K562 (cell line): ENCODE results near the gene UBL7. TPM values are rescaled to one million over a fixed set of nuclear protein-coding genes. Genes with fewer than 3 reads are reported as not detected.

Source experiments
- ATAC-seq: fragments of 200-7000 bp; cut with Tn5 transposase; 3 replicates; pipeline ENCODE4 v1.9.1; 2020; ENCODE audit warnings: moderate library complexity
- BruUV-seq: library from RNA; stranded (reverse); fragments of 400-500 nt; replicated peaks from 2 replicates; lab custom pipeline; 2021; lab: Mats Ljungman, UMichigan
- CTCF ChIA-PET: fragments of 300-600 bp; formaldehyde crosslinking; extraction: SDS; loops from one replicate; lab custom pipeline; 2021; ENCODE audit warnings: low intra/inter-chr PET ratio; lab: Yijun Ruan, JAX
- POLR2A ChIA-PET: fragments of 300-600, 350-650 bp; sonication (Branson Sonifier 250); formaldehyde crosslinking; extraction: SDS; loops from one replicate; lab custom pipeline; 2021; ENCODE audit warnings: antibody characterized with exemption, inconsistent platforms; lab: Yijun Ruan, JAX
- DNase-seq, 4 experiments: peaks; one replicate each; pipeline versions ENCODE4 v3.0.0 to v3.0.0-alpha.2; 2011 to 2018; ENCODE audit warnings: low spot score in 3 of 4, mixed read lengths in 3 of 4; ENCODE audit errors: extremely low read depth in 1 of 4
- FAIRE-seq: peaks from 2 replicates; lab custom pipeline; 2011; peaks lifted over from hg19 to GRCh38; lab: Jason Lieb, UNC
- H2AFZ ChIP-seq: 2 replicates; pipeline ENCODE4 v1.6.0; 2011; ENCODE audit warnings: low read depth, low read length, control low read depth, inconsistent platforms
- H3K27ac ChIP-seq: fragments of 200-600 bp; 3 replicates; pipeline ENCODE4 v1.8.0; 2011; ENCODE audit warnings: low read depth, mild to moderate bottlenecking, control low read depth, inconsistent platforms, low read length, moderate library complexity, mixed read lengths; ENCODE audit errors: extremely low read depth
- H3K27me3 ChIP-seq, 2 experiments: fragments of 300-600 bp in 1 of 2; 2 replicates in 1 of 2; 3 replicates in 1 of 2; pipeline versions ENCODE4 v1.6.0 to v1.8.0; 2011; ENCODE audit warnings: inconsistent platforms in 2 of 2, low read length in 2 of 2, mild to moderate bottlenecking in 1 of 2, mixed read lengths in 1 of 2, moderate library complexity in 1 of 2; ENCODE audit not compliant: control insufficient read depth in 2 of 2, insufficient read depth in 2 of 2
- H3K36me3 ChIP-seq: fragments of 300-600 bp; 3 replicates; pipeline ENCODE4 v1.8.0; 2011; ENCODE audit warnings: mild to moderate bottlenecking, low read length, inconsistent platforms; ENCODE audit not compliant: control insufficient read depth, insufficient read depth
- H3K4me1 ChIP-seq, 2 experiments: fragments of 200-600 bp in 1 of 2; replicated peaks in 1 of 2; 2 replicates in 1 of 2; 3 replicates in 1 of 2; pipeline versions ENCODE4 v1.5.1 to v1.8.0; 2011; ENCODE audit warnings: inconsistent platforms in 2 of 2, low read length in 2 of 2, mild to moderate bottlenecking in 1 of 2, mixed read lengths in 1 of 2, moderate library complexity in 1 of 2; ENCODE audit not compliant: control insufficient read depth in 2 of 2, insufficient read depth in 2 of 2
- H3K4me2 ChIP-seq: 2 replicates; pipeline ENCODE4 v1.6.1; 2011; ENCODE audit warnings: low read length, control low read depth, inconsistent platforms, mixed read lengths; ENCODE audit not compliant: insufficient read depth
- H3K4me3 ChIP-seq: fragments of 200-600 bp; sonication (generic), shearing (Covaris generic); 2 replicates; pipeline ENCODE4 v1.5.1; 2016; ENCODE audit warnings: control low read depth, inconsistent platforms
- H3K79me2 ChIP-seq: fragments of 200-600 bp; 3 replicates; pipeline ENCODE4 v1.8.0; 2011; ENCODE audit warnings: low read length, inconsistent platforms; ENCODE audit not compliant: control insufficient read depth, insufficient read depth
- H3K9ac ChIP-seq, 2 experiments: 2 replicates each; pipeline versions ENCODE4 v1.6.0 to v1.6.1; 2011; ENCODE audit warnings: low read depth in 2 of 2, low read length in 2 of 2, control low read depth in 1 of 2, inconsistent platforms in 1 of 2, mild to moderate bottlenecking in 1 of 2, mixed read lengths in 1 of 2; ENCODE audit not compliant: insufficient read depth in 1 of 2
- H3K9me1 ChIP-seq: one replicate; pipeline ENCODE4 v1.6.0; 2011; ENCODE audit warnings: inconsistent platforms, mild to moderate bottlenecking, low read length, moderate library complexity; ENCODE audit not compliant: control insufficient read depth, insufficient read depth
- H3K9me3 ChIP-seq: replicated peaks from 2 replicates; pipeline ENCODE4 v1.5.1; 2011; ENCODE audit warnings: low read depth, low read length, inconsistent platforms; ENCODE audit not compliant: control insufficient read depth, insufficient read depth
- H4K20me1 ChIP-seq: replicated peaks from 2 replicates; pipeline ENCODE4 v1.6.1; 2011; ENCODE audit warnings: low read length, inconsistent platforms, mixed read lengths; ENCODE audit not compliant: control insufficient read depth, insufficient read depth
- DMBX1 ChIP-seq: fragments of 250-450 bp; sonication (Bioruptor Pico); IDR thresholded peaks from 2 replicates; pipeline ENCODE4 v1.8.0; 2022; ENCODE audit warnings: inconsistent platforms, mild to moderate bottlenecking, moderate library complexity, borderline replicate concordance
- IFI16 ChIP-seq: fragments of 250-450 bp; sonication (Bioruptor Pico); IDR thresholded peaks from 2 replicates; pipeline ENCODE4 v2.1.2; 2022; ENCODE audit warnings: mild to moderate bottlenecking, inconsistent platforms
- ZFP36 ChIP-seq: fragments of 150-350 bp; IDR thresholded peaks from 2 replicates; pipeline ENCODE4 v1.6.1; 2018; ENCODE audit warnings: low read length, low read depth; ENCODE audit not compliant: partially characterized antibody
- ZNF174 ChIP-seq: fragments of 250-450 bp; sonication (Bioruptor Pico); IDR thresholded peaks from 2 replicates; pipeline ENCODE4 v1.4.0; 2020; ENCODE audit warnings: mild to moderate bottlenecking
- ZNF280A ChIP-seq: fragments of 450-650 bp; IDR thresholded peaks from 2 replicates; pipeline ENCODE4 v1.6.1; 2018; ENCODE audit warnings: mild to moderate bottlenecking, low read depth; ENCODE audit not compliant: partially characterized antibody
- WGBS: fragments of 100-300 bp; shearing (Covaris generic); methylation state at CpG from one replicate; pipeline ENCODE4 v1.1.6; 2016; ENCODE audit warnings: low coverage, mixed read lengths; ENCODE audit not compliant: insufficient coverage; ENCODE audit errors: missing lambda C conversion rate; 5-methylcytosine and 5-hydroxymethylcytosine counted together
- in situ Hi-C: fragments of 300-500 bp; cut with MboI; formaldehyde crosslinking; loops from 4 replicates; pipeline ENCODE4 v1.15.0; 2018; ENCODE audit warnings: inconsistent platforms, mixed read lengths
- intact Hi-C: fragments of 100-400 bp; cut with micrococcal nuclease; formaldehyde crosslinking; loops from 2 replicates; pipeline ENCODE4 v1.14.2; 2022
- polyA plus RNA-seq, 8 experiments: library from polyadenylated mRNA; depleted of rRNA in 4 of 8; stranded (reverse) in 5 of 8; unstranded in 3 of 8; fragments of >200 nt; fragmentation: Nextera tagmentation in 2 of 8; fragmentation: Illumina TruSeq in 1 of 8; extraction: Ambion mirVana in 2 of 8; extraction: Trizol in 1 of 8; gene quantifications; 2 replicates each; pipeline versions ENCODE4 v1.2.1 to v1.2.3, GENCODE V29; 2011 to 2014; ENCODE audit warnings: inconsistent platforms in 1 of 8, missing spikeins in 1 of 8
- total RNA-seq, 7 experiments: library from RNA; depleted of rRNA in 6 of 7; stranded (reverse); fragments of >200 nt in 6 of 7; fragmentation: Illumina TruSeq in 2 of 7; extraction: Trizol in 2 of 7; gene quantifications; 2 replicates each; pipeline versions ENCODE4 v1.2.1 to v1.2.3, GENCODE V29; 2011 to 2021; ENCODE audit warnings: low replicate concordance in 1 of 7
- TF ChIP-seq, protein P1 (sequence below): fragments of 450-650 bp; IDR thresholded peaks from 2 replicates; pipeline ENCODE4 v1.6.1; 2017; ENCODE audit warnings: antibody characterized with exemption, mild to moderate bottlenecking

Gene UBL7
- total and polyA plus RNA-seq, 9 of the 15 experiments (the other 6 are each of a cell fraction or from before 2014, with no cell fraction given) = 19.2 to 63.4 (median 44.9) TPM

- Histone ChIP-seq H3K4me2 (no peak overlapping the region), H3K9me1 (no peaks in the 10 kb centered on the region), H3K9ac (peak overlapping the region in 1 of 2 experiments; percentile 6; a peak in 1 of 4 replicates), H3K4me3 (no peak overlapping the region), H4K20me1 (no peaks in the 10 kb centered on the region), H2AFZ (no peak overlapping the region), H3K27me3 (no peaks in the 10 kb centered on the region), H3K9me3 (no peaks in the 10 kb centered on the region), H3K79me2 (no peaks in the 10 kb centered on the region), H3K27ac (no peak overlapping the region), H3K4me1 (peaks cover 44 to 64% of the 10 kb centered on the region in 2 experiments), H3K36me3 (no peaks in the 10 kb centered on the region)
- 90% methylated on average over 4 of the region's 6 CpGs for WGBS
- no TSS peak for BruUV-seq
- DNase-seq (no peak), FAIRE-seq (no peak), ATAC-seq (no peak)
- no peak for TF ChIP-seq ZNF280A
- TF ChIP-seq, protein P1, sequence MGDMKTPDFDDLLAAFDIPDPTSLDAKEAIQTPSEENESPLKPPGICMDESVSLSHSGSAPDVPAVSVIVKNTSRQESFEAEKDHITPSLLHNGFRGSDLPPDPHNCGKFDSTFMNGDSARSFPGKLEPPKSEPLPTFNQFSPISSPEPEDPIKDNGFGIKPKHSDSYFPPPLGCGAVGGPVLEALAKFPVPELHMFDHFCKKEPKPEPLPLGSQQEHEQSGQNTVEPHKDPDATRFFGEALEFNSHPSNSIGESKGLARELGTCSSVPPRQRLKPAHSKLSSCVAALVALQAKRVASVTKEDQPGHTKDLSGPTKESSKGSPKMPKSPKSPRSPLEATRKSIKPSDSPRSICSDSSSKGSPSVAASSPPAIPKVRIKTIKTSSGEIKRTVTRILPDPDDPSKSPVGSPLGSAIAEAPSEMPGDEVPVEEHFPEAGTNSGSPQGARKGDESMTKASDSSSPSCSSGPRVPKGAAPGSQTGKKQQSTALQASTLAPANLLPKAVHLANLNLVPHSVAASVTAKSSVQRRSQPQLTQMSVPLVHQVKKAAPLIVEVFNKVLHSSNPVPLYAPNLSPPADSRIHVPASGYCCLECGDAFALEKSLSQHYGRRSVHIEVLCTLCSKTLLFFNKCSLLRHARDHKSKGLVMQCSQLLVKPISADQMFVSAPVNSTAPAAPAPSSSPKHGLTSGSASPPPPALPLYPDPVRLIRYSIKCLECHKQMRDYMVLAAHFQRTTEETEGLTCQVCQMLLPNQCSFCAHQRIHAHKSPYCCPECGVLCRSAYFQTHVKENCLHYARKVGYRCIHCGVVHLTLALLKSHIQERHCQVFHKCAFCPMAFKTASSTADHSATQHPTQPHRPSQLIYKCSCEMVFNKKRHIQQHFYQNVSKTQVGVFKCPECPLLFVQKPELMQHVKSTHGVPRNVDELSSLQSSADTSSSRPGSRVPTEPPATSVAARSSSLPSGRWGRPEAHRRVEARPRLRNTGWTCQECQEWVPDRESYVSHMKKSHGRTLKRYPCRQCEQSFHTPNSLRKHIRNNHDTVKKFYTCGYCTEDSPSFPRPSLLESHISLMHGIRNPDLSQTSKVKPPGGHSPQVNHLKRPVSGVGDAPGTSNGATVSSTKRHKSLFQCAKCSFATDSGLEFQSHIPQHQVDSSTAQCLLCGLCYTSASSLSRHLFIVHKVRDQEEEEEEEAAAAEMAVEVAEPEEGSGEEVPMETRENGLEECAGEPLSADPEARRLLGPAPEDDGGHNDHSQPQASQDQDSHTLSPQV = no peak
- TF ChIP-seq DMBX1 (CRISPR knock-in tag) = no peak
- TF ChIP-seq ZNF174 (CRISPR knock-in tag) = no peak
- TF ChIP-seq IFI16 (CRISPR knock-in tag) = no peak
- TF ChIP-seq ZFP36 = peak; percentile 82
- CTCF ChIA-PET = no interaction called here
- intact Hi-C loops = no loop called here
- in situ Hi-C loops = no loop called here
- POLR2A ChIA-PET = interaction anchor here (1.1 to 2.3 kb wide), 2 partner anchors 9 kb away, joined by 4 to 9 read pairs; no protein-coding TSS in a partner anchor
Measured at GRCh38 chr15:74397239-74398068, 63.5 kb downstream of the UBL7 start.
